Measurements from ENCODE around the gene MAN1A2.

GRCh38 chr1:117387060-117387633 is 19.9 kb downstream of the MAN1A2 start:
- TF ChIP-seq EZH2 (IDR thresholded peaks at IDR 0.05) (no peak), POLR2AphosphoS5 (IDR thresholded peaks at IDR 0.05; ENCODE audit: borderline replicate concordance, low read depth, low read length) (no peak)
